ENCODE measurements around the gene SORT1. TPM values are rescaled to one million over a fixed set of nuclear protein-coding genes. Genes with fewer than 3 reads are reported as not detected.
"Not testable (repeated sequence)": the region's sequence is repeated elsewhere in the genome, so short reads cannot be mapped to it uniquely, and the experiment has no call there.

The SORT1 gene
- 38.4 and 41.9 TPM in 2 replicates for total RNA-seq

- H3K4me3 ChIP-seq (ENCODE audit: low read depth, low read length), result peak within 1 kb of the TSS; percentile 69
- peak; percentile 89 for DNase-seq (ENCODE audit: low read depth)
- no peak for TF ChIP-seq CTCF (IDR thresholded peaks at IDR 0.05; ENCODE audit: insufficient read depth, low read depth, low read length)
Observed at GRCh38 chr1:109397581-109398342, at the start of gene SORT1. Gene SORT1 (minus strand): TSS chr1:109397918. CDS start chr1:109397892, 26 bp downstream.

DNA sequence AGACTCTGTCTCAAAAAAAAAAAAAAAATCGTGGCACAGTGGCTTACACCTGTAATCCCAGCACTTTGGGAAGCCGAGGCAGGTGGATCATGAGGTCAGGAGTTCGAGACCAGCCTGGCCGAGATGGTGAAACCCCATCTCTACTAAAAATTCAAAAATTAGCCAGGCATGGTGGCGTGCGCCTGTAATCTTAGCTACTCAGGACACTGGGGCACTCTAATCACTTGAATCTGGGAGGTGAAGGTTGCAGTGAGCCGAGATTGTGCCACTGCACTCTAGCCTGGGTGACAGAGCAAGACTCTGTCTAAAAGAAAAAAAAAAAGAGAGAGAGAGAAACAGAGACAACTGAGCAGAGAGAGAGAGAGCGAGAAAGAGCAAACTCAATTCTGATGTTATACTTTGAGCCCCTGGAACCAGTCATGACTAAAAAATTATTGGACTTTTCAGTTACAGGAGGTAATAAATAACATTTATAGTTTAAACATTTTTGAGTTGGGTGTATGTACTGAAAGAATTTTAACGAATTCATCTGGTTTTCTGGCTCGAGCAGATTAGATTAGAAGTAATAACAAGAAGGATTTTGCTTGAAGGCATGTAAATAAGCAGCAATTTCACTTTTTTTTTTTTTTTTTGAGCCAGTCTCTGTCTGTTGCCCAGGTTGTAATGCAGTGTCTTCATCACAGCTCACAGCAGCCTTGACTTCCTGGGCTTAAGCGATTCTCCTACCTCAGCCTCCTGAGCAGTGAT, 48.4 kb upstream of the SORT1 start:
- H3K4me3 ChIP-seq (ENCODE audit: low read depth, low read length), result not testable (repeated sequence)

DNA sequence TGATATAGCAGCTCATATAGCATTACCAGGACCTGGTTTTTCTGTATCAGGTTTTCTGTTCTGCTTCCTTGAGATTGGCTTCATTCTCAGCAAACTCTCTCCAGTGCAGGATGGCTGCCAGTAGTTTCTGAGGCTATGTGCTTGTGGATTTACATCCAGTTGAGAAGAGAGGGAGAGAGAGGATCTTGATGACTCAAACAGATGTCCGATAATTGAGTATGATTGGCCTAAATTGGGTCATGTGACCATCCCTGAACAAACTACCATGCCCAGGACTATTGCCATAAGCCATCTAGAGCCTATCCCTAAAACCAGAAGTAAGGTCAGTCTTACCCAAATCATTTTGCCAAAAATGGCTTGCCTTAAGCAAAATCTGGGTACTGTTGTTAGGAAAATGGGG, 46.6 kb upstream of the SORT1 start:
- no peak for DNase-seq (ENCODE audit: low read depth)
- TF ChIP-seq CTCF (IDR thresholded peaks at IDR 0.05; ENCODE audit: insufficient read depth, low read depth, low read length), result no peak
- H3K4me3 ChIP-seq (ENCODE audit: low read depth, low read length), result no peak overlapping the region

More for the DNA sequence above, 48.4 kb upstream of the SORT1 start:
- peak; percentile 90 for DNase-seq (ENCODE audit: low read depth)

- no peak for TF ChIP-seq CTCF (IDR thresholded peaks at IDR 0.05; ENCODE audit: insufficient read depth, low read depth, low read length)
- peak; percentile 62 for DNase-seq (ENCODE audit: low read depth)
- H3K4me3 ChIP-seq (ENCODE audit: low read depth, low read length), result no peak overlapping the region
Observed at GRCh38 chr1:109443476-109443875, 45.8 kb upstream of the SORT1 start.

GRCh38 chr1:109441069-109441468, 43.4 kb upstream of the SORT1 start:
- DNase-seq (ENCODE audit: low read depth), result peak; percentile 82
- no peak overlapping the region for H3K4me3 ChIP-seq (ENCODE audit: low read depth, low read length)
- no peak for TF ChIP-seq CTCF (IDR thresholded peaks at IDR 0.05; ENCODE audit: insufficient read depth, low read depth, low read length)

DNA sequence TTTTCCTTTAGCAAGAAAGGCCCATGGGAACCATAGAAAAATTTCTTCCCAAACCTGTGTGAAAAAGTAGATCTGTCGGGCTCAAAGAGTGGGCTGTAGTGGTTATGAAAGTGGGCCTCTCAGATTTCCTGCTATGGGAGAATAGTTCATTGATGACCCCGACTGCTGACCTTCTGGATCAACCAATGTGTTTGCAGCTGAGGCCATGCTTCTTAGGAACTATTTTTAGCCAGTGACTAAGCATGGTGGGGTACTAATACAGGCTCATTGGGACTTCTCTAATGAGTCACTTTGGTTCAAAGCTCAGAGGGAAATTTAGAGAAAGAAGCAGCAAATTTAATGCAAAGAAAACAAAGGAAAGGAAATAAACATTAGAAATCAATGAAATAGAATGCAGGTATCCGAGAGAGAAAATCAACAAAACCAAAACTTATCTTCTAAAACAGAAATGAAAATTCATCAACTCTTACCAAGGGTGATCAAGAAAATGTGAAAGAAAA, 41.1 kb upstream of the SORT1 start:
- H3K4me3 ChIP-seq (ENCODE audit: low read depth, low read length), result no peak overlapping the region
- no peak for TF ChIP-seq CTCF (IDR thresholded peaks at IDR 0.05; ENCODE audit: insufficient read depth, low read depth, low read length)
- DNase-seq (ENCODE audit: low read depth), result peak; percentile 92

DNA sequence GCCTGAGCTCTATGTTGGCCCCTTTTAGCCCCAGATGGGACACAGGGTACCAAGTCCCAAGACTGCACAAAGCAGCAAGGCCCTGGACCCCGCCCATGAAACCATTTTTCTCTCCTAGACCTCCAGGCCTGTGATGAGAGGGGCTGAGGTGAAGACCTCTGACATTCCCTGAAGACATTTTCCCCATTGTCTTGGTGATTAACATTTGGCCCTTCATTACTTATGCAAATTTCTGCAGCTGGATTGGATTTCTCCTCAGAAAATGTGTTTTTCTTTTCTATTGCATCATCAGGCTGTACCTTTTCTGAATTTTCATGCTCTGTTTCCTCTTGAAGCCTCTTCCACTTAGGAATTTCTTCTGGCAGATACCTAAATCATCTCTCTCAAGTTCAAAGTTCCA, 36.8 kb upstream of the SORT1 start:
- H3K4me3 ChIP-seq (ENCODE audit: low read depth, low read length), result no peak overlapping the region
- TF ChIP-seq CTCF (IDR thresholded peaks at IDR 0.05; ENCODE audit: insufficient read depth, low read depth, low read length), result no peak
- DNase-seq (ENCODE audit: low read depth), result no peak
